GM18868 (cell line): ENCODE data around the gene CELF2.

ENCODE experiments used
- ATAC-seq: cut with Tn5 transposase; IDR thresholded peaks from one replicate; pipeline ENCODE4 v1.9.1; 2021; ENCODE audit warnings: mild to moderate bottlenecking, moderate library complexity; ENCODE audit not compliant: unreplicated experiment

Gene CELF2

DNA sequence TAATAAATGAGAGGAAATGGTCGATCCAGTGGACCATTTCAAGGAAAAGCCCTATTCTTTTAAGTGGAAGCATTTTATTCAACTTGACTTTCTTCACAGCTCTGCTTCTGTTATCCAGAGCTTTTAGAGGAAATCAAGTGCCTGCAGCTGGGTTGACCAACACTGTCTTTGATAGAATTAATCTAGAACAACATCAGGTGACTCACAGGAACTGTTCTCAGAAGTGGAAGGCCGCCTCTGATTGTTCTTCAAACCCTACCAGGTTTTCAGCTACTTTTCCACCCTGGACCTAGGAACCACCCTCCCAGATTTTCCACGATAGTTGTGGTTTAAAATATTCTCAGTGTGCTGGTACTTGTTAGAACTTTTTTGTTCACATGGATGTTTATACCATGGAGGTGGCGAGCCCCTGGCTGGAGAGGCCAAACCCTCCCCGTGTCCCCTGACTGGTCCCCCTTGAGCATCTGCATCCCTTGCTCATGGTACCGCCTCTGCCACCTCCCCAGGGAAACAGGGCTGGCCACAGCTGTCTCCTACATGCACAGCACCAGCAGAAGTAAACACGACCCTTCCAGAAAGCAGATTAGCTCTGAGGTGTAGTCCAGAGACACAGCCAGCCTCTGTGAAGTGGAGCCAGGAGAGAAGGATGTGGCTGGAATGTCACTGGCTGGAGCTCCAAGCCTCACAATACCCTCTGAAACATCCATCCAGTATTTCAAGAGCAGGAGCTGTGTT is 300.4 kb downstream of the CELF2 start:
- ATAC-seq: no peak

DNA sequence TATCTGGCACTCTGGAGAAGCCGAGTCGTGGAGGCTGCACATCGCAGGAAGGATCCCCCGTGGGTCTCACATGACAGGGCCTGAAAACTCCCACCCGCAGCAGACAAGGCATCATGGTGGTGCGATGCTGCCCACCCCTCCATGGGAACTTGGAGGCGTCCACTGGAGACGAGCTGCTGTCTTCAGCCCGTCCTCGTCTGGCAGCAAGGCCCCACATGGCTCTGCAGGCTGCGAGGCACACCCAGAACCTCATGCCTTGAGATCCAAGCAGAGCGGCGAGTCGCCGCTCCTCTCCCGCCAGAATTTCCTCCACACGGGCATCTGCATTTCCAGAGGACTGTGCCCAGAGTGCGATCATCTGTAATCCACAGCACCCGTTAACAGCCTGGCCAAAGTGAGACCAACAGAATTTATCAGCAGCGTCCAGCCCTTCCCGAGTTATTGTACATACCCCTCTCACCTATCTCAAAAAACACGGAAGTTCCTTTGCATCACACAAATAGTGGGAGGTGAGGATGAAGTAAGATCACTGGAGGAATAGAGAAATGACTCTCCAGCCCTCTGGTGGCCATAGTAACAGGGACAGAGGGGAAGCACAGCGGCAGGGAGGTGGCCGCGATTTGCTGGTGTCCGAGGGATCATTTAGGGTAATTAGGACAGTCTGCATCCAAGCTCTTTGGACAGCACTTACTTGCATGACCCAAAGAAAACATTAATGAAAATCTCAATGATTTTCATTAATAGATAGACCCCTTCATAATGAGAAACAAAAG is 301.3 kb downstream of the CELF2 start:
- no peak for ATAC-seq

- no peak for ATAC-seq
These were observed 302.4 kb downstream of the CELF2 start for GRCh38 chr10:11319990-11320602.

GRCh38 chr10:11320809-11321520 is 303.3 kb downstream of the CELF2 start:
- ATAC-seq: no peak

- ATAC-seq: peak; percentile 63
These were observed 305.0 kb downstream of the CELF2 start for GRCh38 chr10:11322698-11323097.

DNA sequence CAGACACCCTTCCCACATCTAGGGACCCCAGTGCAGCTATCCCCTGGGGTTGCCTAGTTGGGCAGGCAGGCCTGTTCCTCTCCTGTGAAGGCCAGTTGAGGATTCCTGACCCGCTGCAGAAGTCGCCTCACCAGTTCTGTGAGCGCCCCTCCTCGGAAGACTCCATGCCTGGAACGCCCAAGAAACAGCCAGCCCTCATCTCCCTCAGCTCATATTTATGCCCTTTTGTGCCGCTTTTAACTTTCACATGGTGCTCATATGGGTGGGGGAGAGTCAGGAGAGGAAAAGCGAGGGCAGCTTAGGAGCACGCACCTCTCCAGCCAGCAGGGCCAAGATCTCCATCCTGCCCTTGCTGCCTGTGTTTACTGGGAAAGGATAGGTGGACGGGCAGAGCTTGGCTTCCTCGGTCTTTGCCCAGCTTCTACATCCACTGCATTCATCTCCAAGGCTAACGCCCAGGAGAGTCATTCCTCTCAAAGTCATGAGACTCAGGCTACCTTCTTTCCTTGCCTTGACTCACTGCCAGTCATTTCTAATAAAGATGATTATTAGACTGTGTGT is 307.2 kb downstream of the CELF2 start:
- no peak for ATAC-seq

DNA sequence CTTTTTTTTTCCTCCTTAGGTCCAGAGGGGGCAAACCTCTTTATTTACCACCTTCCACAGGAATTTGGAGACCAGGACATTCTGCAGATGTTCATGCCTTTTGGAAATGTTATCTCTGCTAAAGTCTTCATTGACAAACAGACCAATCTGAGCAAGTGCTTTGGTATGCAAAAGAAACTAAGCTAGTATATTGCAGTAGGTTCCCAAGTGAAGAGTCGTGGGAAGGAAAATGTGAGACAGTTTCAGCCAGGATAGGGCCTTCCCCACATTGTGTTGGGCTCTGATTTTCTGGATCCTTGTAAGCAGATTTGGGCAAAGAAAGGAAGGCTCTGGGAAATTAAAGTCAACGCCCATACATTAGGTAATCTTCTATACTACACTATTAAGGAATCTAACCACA is 308.1 kb downstream of the CELF2 start:
- ATAC-seq: no peak

DNA sequence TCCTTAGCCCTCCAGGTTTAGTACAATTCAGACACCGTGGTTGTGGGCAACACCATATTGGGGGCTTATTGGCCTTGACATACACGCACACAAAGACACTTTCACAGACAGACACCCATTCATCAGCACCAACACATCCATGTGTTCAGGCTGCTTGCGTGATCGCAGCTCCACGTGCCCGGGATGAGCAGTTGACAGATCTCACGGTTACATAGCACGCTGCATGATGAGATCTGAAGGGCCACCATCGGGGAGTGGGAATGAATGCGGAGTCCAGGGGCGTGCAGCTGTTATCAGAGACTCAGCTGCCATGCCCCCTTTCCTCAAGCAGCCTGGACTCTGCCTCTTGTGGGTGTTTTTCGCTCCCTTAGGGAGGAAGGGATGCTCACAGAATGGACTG is 308.6 kb downstream of the CELF2 start:
- no peak for ATAC-seq

- ATAC-seq: no peak
These were observed 309.4 kb downstream of the CELF2 start for GRCh38 chr10:11326913-11327616.

GRCh38 chr10:11328264-11329061 is 310.8 kb downstream of the CELF2 start:
- ATAC-seq: no peak

DNA sequence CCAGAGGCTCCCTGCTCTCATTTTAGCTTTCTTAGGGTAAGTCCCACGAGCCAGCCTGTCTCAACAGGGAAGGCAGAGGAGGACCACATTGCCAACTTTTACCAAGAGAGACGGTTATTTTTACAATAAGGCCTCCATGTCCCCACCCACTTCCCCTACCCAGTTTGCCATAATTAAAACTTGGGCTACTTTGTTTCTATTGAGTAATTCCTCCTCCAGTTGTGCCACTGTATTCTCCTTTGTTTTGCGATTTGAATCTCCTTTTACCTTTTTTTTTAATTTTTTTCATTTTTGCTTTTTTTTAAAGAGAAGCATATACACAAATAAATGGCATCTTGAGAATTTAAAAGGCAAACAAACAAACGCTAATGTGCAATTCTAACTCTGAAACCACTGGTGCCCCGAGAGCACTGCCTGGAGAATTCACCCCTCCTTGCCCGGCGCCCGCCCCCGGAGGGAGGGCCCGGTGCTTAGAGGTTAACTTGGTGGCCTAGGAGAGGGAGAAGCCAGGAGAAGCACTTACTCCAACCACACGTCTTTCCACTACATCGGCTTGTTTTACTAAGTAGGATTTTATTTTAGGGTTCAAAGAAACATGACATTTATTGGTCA is 311.5 kb downstream of the CELF2 start:
- no peak for ATAC-seq

GRCh38 chr10:11330383-11331045 is 312.8 kb downstream of the CELF2 start:
- no peak for ATAC-seq

- no peak for ATAC-seq
These were observed 313.4 kb downstream of the CELF2 start for GRCh38 chr10:11331046-11331577.

DNA sequence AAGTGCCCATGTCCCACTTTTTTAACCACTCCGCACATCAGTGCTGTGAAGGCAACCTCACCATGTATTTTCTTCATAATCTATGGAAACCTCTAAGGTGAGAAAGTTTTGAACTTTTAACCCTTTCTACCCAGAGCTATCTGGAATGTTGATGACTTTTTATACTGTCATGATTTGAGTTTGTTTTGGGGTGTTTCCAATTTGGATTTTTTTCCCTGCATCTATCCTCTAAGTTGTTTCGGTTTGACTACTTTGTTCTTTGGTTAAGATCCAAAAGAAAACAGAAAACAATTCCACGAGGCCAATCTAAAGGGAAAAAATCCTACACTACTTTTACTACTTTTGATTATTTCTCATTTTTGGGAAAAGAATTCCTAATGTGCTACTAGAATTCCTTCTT is 314.1 kb downstream of the CELF2 start:
- ATAC-seq: no peak

- no peak for ATAC-seq
These were observed 315.2 kb downstream of the CELF2 start for GRCh38 chr10:11332846-11333245.

DNA sequence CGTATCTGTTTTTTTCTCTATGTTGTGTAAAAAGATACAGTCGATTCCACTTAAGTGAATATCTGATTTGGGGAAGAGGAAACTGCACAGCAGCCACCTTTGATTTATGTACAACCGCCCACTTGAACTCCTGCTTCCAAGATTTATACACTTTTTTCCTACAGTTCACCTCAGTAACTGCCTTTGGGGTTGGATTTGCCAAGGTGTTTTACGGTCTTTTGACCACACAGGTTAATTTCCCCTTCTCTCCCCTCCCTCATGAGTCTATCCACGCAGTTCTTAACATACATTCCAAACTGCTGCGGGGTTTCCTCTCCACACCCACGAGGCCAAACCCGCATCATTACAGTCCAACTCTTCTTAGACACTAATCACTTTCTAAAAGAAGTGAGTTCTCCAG is 316.8 kb downstream of the CELF2 start:
- no peak for ATAC-seq

DNA sequence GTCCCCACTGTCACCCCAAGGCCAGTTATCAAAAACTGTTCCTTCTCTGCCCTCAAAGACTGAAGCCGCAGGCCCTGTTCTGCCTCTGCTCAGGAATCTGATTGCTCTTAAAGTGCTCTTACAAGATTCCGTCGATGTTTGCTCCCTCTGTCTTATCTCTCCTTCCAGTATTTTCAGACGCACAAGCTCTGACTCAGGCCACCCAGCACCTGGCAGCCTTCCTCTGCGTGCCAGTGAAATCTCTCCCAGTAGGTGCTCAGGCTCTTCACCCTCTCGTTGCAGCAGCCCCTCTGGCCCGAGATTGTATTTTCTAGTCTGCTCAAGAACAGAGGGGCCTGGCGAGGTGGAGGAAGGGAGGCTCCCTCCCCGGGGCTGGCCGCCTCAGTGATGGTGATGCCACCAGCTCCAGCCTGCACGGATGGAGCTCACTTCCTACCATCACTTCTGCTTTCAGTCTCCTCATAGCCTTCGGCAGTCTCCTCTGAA is 317.5 kb downstream of the CELF2 start:
- peak; percentile 71 for ATAC-seq

DNA sequence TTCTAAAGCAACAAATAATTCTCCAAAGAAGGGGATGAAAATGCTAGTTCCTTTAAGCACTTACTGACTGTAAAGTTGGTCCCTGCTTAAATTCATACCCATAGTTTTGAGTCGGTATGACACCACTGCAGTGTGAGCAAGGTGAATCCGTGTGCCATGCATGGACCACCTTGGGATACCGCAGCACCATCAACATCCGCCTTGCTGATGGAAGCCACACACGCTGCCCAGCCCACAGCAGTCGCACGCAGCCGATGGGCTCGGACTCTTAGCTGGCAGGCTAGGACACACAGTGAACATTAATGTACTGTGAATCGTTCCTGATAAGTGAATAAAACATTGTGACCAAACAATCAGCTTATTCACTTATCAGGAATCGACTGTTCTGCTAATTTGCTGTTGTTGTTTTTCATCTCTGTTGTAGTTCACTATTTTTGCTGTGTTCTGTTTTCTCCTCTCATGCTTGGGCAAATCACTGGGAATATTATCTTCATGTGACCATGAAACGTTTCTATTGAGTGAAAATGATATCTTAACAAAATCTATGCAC is 318.3 kb downstream of the CELF2 start:
- ATAC-seq: no peak
